Astrocyte (in vitro differentiated cells and primary cell): ENCODE data around the gene LIN7C. TPM values are rescaled to one million over a fixed set of nuclear protein-coding genes. Genes with fewer than 3 reads are reported as not detected.

Source experiments
- DNase-seq: peaks from one replicate; pipeline ENCODE4 v3.0.0-alpha.2; 2010; ENCODE audit warnings: low read depth
- FAIRE-seq: peaks from 2 replicates; lab custom pipeline; 2011; peaks lifted over from hg19 to GRCh38; lab: Jason Lieb, UNC
- H2AFZ ChIP-seq: 2 replicates; pipeline ENCODE4 v1.6.0; 2012; ENCODE audit warnings: low read depth, low read length, inconsistent platforms
- H3K27ac ChIP-seq: 2 replicates; pipeline ENCODE4 v1.5.1; 2011; ENCODE audit warnings: low read depth, low read length, inconsistent platforms
- H3K27me3 ChIP-seq: 2 replicates; pipeline ENCODE4 v1.6.0; 2011; ENCODE audit warnings: low read length, inconsistent platforms; ENCODE audit not compliant: insufficient read depth
- H3K36me3 ChIP-seq: 2 replicates; pipeline ENCODE4 v1.5.1; 2011; ENCODE audit warnings: low read length, inconsistent platforms; ENCODE audit not compliant: insufficient read depth
- H3K4me1 ChIP-seq: 2 replicates; pipeline ENCODE4 v1.5.1; 2011; ENCODE audit warnings: low read length, inconsistent platforms; ENCODE audit not compliant: insufficient read depth
- H3K4me2 ChIP-seq: 2 replicates; pipeline ENCODE4 v1.6.0; 2012; ENCODE audit warnings: low read length, inconsistent platforms
- H3K4me3 ChIP-seq: 2 replicates; pipeline ENCODE4 v1.5.1; 2011; ENCODE audit warnings: low read depth, mild to moderate bottlenecking, low read length, inconsistent platforms; ENCODE audit not compliant: insufficient read depth
- H3K79me2 ChIP-seq: 2 replicates; pipeline ENCODE4 v1.6.0; 2012; ENCODE audit warnings: mild to moderate bottlenecking, low read length, inconsistent platforms; ENCODE audit not compliant: insufficient read depth
- H3K9ac ChIP-seq: 2 replicates; pipeline ENCODE4 v1.6.0; 2012; ENCODE audit warnings: mild to moderate bottlenecking, low read length, inconsistent platforms
- H3K9me3 ChIP-seq: 2 replicates; pipeline ENCODE4 v1.5.1; 2012; ENCODE audit warnings: low read depth, mild to moderate bottlenecking, low read length, inconsistent platforms; ENCODE audit not compliant: insufficient read depth
- H4K20me1 ChIP-seq: 2 replicates; pipeline ENCODE4 v1.6.0; 2012; ENCODE audit warnings: low read length, inconsistent platforms; ENCODE audit not compliant: insufficient read depth
- H3K27ac Mint-ChIP-seq: one replicate; pipeline ENCODE4 v1.8.0; 2021; ENCODE audit warnings: mild to moderate bottlenecking, mixed read lengths; ENCODE audit not compliant: unreplicated experiment
- H3K27me3 Mint-ChIP-seq: one replicate; pipeline ENCODE4 v1.8.0; 2021; ENCODE audit warnings: low read depth, mixed read lengths; ENCODE audit not compliant: unreplicated experiment
- H3K36me3 Mint-ChIP-seq: one replicate; pipeline ENCODE4 v1.8.0; 2021; ENCODE audit warnings: low read depth, mixed read lengths; ENCODE audit not compliant: unreplicated experiment
- H3K4me1 Mint-ChIP-seq: one replicate; pipeline ENCODE4 v1.8.0; 2021; ENCODE audit warnings: low read depth, mixed read lengths; ENCODE audit not compliant: unreplicated experiment
- H3K4me3 Mint-ChIP-seq: one replicate; pipeline ENCODE4 v1.8.0; 2021; ENCODE audit warnings: mild to moderate bottlenecking, moderate library complexity, mixed read lengths; ENCODE audit not compliant: unreplicated experiment
- H3K9me3 Mint-ChIP-seq: one replicate; pipeline ENCODE4 v1.8.0; 2021; ENCODE audit warnings: mild to moderate bottlenecking, mixed read lengths; ENCODE audit not compliant: unreplicated experiment
- CTCF ChIP-seq: IDR thresholded peaks from 2 replicates; pipeline ENCODE4 v1.5.1; 2011; ENCODE audit warnings: low read depth, mild to moderate bottlenecking, inconsistent platforms, low read length, moderate library complexity; ENCODE audit not compliant: insufficient read depth
- EZH2 ChIP-seq: IDR thresholded peaks from 2 replicates; pipeline ENCODE4 v1.6.1; 2012; ENCODE audit warnings: mild to moderate bottlenecking, low read length, inconsistent platforms; ENCODE audit not compliant: insufficient read depth
- total RNA-seq: library from RNA; stranded (reverse); gene quantifications from 2 replicates; pipeline ENCODE4 v1.2.1, GENCODE V29; 2021

Gene LIN7C
- total RNA-seq, 1 donor from 2014 or later = 38.7 TPM

GRCh38 chr11:27545946-27546345 is 39.4 kb upstream of the LIN7C start:
- Mint-ChIP-seq H3K36me3 (peaks cover 1% of the 10 kb centered on the region), H3K27me3 (no peaks in the 10 kb centered on the region), H3K4me3 (no peak overlapping the region), H3K4me1 (no peaks in the 10 kb centered on the region), H3K27ac (no peak overlapping the region), H3K9me3 (peaks cover 3% of the 10 kb centered on the region)
- H4K20me1 ChIP-seq = no peaks in the 10 kb centered on the region
- TF ChIP-seq CTCF = no peak
- no peak for TF ChIP-seq EZH2
- H3K36me3 ChIP-seq = no peaks in the 10 kb centered on the region
- no peaks in the 10 kb centered on the region for H3K4me1 ChIP-seq
- no peak overlapping the region for H2AFZ ChIP-seq
- no peaks in the 10 kb centered on the region for H3K27me3 ChIP-seq
- no peak overlapping the region for H3K27ac ChIP-seq
- FAIRE-seq = no peak
- H3K9me3 ChIP-seq = no peaks in the 10 kb centered on the region
- DNase-seq = no peak
- no peak overlapping the region for H3K4me3 ChIP-seq
- no peaks in the 10 kb centered on the region for H3K79me2 ChIP-seq
- no peak overlapping the region for H3K4me2 ChIP-seq
- H3K9ac ChIP-seq = no peak overlapping the region

- H3K27ac Mint-ChIP-seq = no peak overlapping the region
- DNase-seq (no peak), FAIRE-seq (no peak)
Observed at GRCh38 chr11:27545035-27545434, 38.5 kb upstream of the LIN7C start.

More at GRCh38 chr11:27545035-27545434, 38.5 kb upstream of the LIN7C start:
- no peak overlapping the region for H3K4me2 ChIP-seq
- no peak overlapping the region for H2AFZ ChIP-seq
- Mint-ChIP-seq H3K36me3 (no peaks in the 10 kb centered on the region), H3K4me3 (no peak overlapping the region), H3K27me3 (no peaks in the 10 kb centered on the region), H3K4me1 (no peaks in the 10 kb centered on the region), H3K9me3 (peaks cover 3% of the 10 kb centered on the region)
- no peaks in the 10 kb centered on the region for H3K27me3 ChIP-seq
- no peaks in the 10 kb centered on the region for H3K36me3 ChIP-seq
- H4K20me1 ChIP-seq = no peaks in the 10 kb centered on the region
- no peak overlapping the region for H3K27ac ChIP-seq
- H3K9ac ChIP-seq = no peak overlapping the region
- no peak overlapping the region for H3K4me3 ChIP-seq
- TF ChIP-seq EZH2 = no peak
- TF ChIP-seq CTCF = no peak
- no peaks in the 10 kb centered on the region for H3K9me3 ChIP-seq
- no peaks in the 10 kb centered on the region for H3K4me1 ChIP-seq
- no peaks in the 10 kb centered on the region for H3K79me2 ChIP-seq
